HG03571 (cell line): Measurements from ENCODE around the gene ANO10.
"Not testable (repeated sequence)": the region's sequence is repeated elsewhere in the genome, so short reads cannot be mapped to it uniquely, and the experiment has no call there.

Experiments used
- ATAC-seq: cut with Tn5 transposase; IDR thresholded peaks from one replicate; pipeline ENCODE4 v1.9.1; 2021; ENCODE audit not compliant: unreplicated experiment

The ANO10 gene

GRCh38 chr3:43621656-43622432 lies at the start of gene ANO10:
Gene ANO10 (minus strand): TSS chr3:43622011. CDS start chr3:43605852, 16,159 bp downstream.
- peak; percentile 95 for ATAC-seq

DNA sequence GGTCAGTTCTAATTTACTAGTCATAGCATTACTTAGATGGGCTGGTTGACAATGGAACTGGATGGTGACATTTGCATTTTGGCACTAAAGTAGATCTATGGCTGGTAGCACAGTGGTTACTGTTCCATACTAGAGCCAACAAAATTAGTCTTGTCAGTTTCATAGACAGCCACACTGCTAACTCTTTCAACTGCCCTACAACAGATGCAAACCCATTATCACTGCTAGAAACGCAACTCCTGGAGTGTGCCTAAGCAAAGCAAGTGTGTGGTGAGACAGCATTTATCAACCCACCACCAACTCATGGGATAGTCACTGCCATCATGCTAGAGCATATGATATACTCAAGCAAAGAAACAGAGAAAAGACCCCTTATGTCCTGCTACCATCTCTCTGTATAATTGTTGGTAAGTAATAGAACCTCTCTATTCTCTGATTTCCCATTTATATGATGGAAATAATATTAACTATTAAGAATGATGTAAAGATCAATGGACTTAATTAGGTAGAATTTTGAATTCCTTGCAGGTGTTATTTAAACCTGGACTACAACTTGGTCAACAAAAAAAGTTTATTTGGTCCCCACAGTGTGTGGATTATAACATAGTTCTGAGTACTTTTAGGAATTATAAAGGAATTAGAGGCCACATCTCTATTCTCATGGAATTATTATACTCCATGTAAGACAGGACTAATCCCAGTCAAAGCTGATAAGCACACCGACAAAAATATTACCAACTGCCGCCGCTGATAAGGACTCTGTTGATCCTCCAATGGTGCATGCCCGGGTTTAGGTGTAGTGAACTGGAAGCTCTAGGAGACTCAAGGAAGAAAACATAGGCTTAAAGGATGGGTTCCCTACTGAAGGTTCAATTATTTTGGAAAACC lies 49.1 kb upstream of the ANO10 start:
- no peak for ATAC-seq

GRCh38 chr3:43665011-43665410 lies 43.2 kb upstream of the ANO10 start:
- ATAC-seq = not testable (repeated sequence)

DNA sequence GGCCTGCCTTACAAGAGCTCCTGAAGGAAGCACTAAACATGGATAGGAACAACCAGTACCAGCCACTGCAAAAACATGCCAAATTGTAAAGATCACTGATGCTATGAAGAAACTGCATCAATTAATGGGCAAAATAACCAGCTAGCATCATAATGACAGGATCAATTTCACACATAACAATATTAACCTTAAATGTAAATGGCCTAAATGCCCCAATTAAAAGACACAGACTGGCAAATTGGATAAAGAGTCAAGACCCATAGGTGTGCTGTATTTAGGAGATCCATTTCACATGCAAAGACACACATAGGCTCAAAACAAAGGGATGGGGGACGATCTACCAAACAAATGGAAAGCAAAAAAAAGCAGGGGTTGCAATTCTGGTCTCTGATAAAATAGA lies 39.6 kb upstream of the ANO10 start:
- ATAC-seq = not testable (repeated sequence)

GRCh38 chr3:43659250-43659880 lies 37.6 kb upstream of the ANO10 start:
- no peak for ATAC-seq

GRCh38 chr3:43656390-43656789 lies 34.6 kb upstream of the ANO10 start:
- ATAC-seq = not testable (repeated sequence)

- ATAC-seq = no peak
These were observed 28.5 kb upstream of the ANO10 start for GRCh38 chr3:43650345-43650744.

GRCh38 chr3:43649365-43649968 lies 27.7 kb upstream of the ANO10 start:
- ATAC-seq = no peak

DNA sequence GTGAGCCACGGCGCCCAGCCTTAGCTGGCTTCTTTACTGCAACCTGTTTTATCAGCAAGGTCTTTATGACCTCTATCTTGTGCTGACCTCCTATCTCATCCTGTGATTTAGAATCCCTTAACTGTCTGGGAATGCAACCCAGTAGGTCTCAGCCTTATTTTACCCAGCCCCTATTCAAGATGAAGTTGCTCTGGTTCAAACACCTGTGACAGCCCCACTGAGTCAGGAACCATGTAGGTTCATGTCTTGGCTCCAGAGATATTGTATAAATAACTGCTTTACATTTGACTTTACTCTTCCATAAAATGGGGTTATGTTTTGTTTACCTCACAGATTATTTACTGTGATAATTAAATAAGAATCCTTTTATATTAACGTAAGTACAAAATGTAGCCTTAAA lies 27.1 kb upstream of the ANO10 start:
- ATAC-seq = no peak

GRCh38 chr3:43647331-43648166 lies 25.7 kb upstream of the ANO10 start:
- no peak for ATAC-seq

GRCh38 chr3:43644443-43644842 lies 22.6 kb upstream of the ANO10 start:
- ATAC-seq = no peak

GRCh38 chr3:43641306-43642114 lies 19.7 kb upstream of the ANO10 start:
- ATAC-seq = no peak

DNA sequence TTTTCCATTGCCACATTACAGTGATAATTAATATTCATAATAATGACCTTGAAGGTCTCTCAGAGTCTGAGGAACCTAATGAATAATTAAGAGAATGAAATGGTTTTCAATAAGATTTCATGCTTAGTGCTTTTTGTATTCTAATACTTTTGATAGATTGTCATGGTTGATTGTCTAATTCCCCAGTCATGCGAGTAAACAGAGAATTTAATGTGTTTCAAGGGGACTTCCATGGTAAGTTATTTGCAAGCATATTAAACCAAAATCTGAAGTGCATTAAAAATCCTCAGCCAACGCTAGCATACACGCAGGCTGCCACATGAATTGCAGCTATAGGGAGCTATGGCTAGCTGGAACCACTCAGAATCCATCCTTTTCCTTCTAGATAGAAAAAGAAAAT lies 18.9 kb upstream of the ANO10 start:
- no peak for ATAC-seq

GRCh38 chr3:43638594-43639447 lies 17.0 kb upstream of the ANO10 start:
- ATAC-seq = peak; percentile 53

DNA sequence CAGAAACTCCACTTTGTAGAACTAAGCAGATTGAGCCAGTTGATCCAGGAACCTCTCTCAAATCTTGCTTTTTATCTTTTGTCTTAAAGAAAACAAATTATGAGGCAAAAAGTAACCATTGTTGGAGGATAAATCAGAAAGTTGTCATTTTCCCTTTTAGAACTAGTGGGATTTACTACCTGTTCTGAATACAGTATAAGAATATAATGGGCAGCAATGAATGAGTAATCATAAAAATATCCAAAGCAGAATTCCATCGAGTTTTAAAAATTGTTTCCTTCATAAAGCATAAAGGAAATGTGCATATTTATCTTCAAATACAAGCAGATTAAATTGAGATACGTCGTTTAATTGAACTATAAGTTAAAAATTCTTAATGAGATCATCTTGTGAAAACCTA lies 15.9 kb upstream of the ANO10 start:
- no peak for ATAC-seq

DNA sequence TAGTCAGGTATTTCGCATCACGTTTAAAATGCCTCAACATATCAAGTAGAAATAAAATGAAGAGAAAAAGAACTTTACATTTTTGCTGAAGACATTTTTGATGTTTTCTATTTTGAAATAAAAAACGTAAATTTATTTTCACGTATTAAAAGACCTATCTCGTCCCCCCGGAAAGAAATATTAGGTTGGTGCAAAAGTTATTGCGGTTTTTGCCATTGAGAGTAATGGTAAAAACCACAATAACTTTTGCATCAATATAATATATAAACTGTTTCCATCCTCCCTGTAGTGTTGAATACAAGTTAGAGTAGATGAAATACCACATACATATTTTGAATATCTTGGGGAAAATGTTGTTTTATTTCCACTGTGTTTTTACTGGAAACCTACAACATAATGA lies 11.2 kb upstream of the ANO10 start:
- no peak for ATAC-seq

GRCh38 chr3:43632269-43632733 lies 10.5 kb upstream of the ANO10 start:
- ATAC-seq = no peak

GRCh38 chr3:43629741-43630140 lies 7.9 kb upstream of the ANO10 start:
- no peak for ATAC-seq
